Measurements from ENCODE around the gene MRPL34.

Gene MRPL34

GRCh38 chr19:17347361-17347760, 41.7 kb downstream of the MRPL34 start:
- no peak for DNase-seq

GRCh38 chr19:17347877-17348276, 42.2 kb downstream of the MRPL34 start:
- DNase-seq = no peak

- DNase-seq = no peak
Observed at GRCh38 chr19:17348700-17349099, 43.0 kb downstream of the MRPL34 start.

GRCh38 chr19:17351815-17352435, 46.3 kb downstream of the MRPL34 start:
- DNase-seq = no peak

GRCh38 chr19:17352608-17353280, 47.1 kb downstream of the MRPL34 start:
- no peak for DNase-seq

- no peak for DNase-seq
Observed at GRCh38 chr19:17353386-17353785, 47.7 kb downstream of the MRPL34 start.
